PC-9 (cell line): ENCODE results near the gene ARFRP1. TPM values are rescaled to one million over a fixed set of nuclear protein-coding genes. Genes with fewer than 3 reads are reported as not detected.

Experiments used
- BruUV-seq: library from RNA; stranded (reverse); fragments of 400-500 nt; replicated peaks from 2 replicates; lab custom pipeline; 2021; lab: Mats Ljungman, UMichigan
- CTCF ChIA-PET: fragments of 300-600 bp; sonication (Branson Sonifier 250); formaldehyde crosslinking; loops from one replicate; lab custom pipeline; 2022; ENCODE audit warnings: antibody characterized with exemption; lab: Charles Lee
- POLR2A ChIA-PET: fragments of 300-600 bp; sonication (Branson Sonifier 250); formaldehyde crosslinking; loops from one replicate; lab custom pipeline; 2022; ENCODE audit warnings: antibody characterized with exemption; ENCODE audit not compliant: unreplicated experiment; lab: Charles Lee
- DNase-seq, 2 experiments: peaks; one replicate each; pipeline versions ENCODE4 v3.0.0 to v3.0.0-alpha.2; 2015 to 2022; ENCODE audit warnings: mixed read lengths in 1 of 2
- H2AFZ ChIP-seq: fragments of 200-600 bp; sonication (generic); 2 replicates; pipeline ENCODE4 v1.8.1; 2017; ENCODE audit warnings: antibody characterized with exemption
- H3F3A ChIP-seq: fragments of 200-600 bp; sonication (generic); 2 replicates; pipeline ENCODE4 v1.8.1; 2017; ENCODE audit warnings: antibody characterized with exemption, mild to moderate bottlenecking, low read depth; ENCODE audit not compliant: insufficient read depth
- H3K27ac ChIP-seq: fragments of 200-600 bp; sonication (generic); 2 replicates; pipeline ENCODE4 v1.6.1; 2016; ENCODE audit warnings: mixed run types
- H3K27me3 ChIP-seq: fragments of 200-600 bp; sonication (generic); 2 replicates; pipeline ENCODE4 v1.6.1; 2016; ENCODE audit warnings: low read depth, mixed run types; ENCODE audit not compliant: insufficient read depth
- H3K36me3 ChIP-seq: fragments of 200-600 bp; sonication (generic); 2 replicates; pipeline ENCODE4 v1.6.1; 2016; ENCODE audit warnings: low read depth, mixed run types
- H3K4me1 ChIP-seq: fragments of 200-600 bp; sonication (generic); replicated peaks from 2 replicates; pipeline ENCODE4 v1.6.1; 2016; ENCODE audit warnings: mixed run types; ENCODE audit not compliant: insufficient read depth
- H3K4me2 ChIP-seq: fragments of 200-600 bp; sonication (generic); 2 replicates; pipeline ENCODE4 v1.6.1; 2017; ENCODE audit warnings: mixed run types
- H3K4me3 ChIP-seq: fragments of 200-600 bp; sonication (generic); 2 replicates; pipeline ENCODE4 v1.6.1; 2016; ENCODE audit warnings: mixed run types
- H3K79me2 ChIP-seq: fragments of 200-600 bp; sonication (generic); 2 replicates; pipeline ENCODE4 v1.6.1; 2017; ENCODE audit warnings: low read depth, mixed run types
- H3K9me2 ChIP-seq: fragments of 200-600 bp; sonication (generic); 2 replicates; pipeline ENCODE4 v1.8.1; 2017; ENCODE audit warnings: mild to moderate bottlenecking; ENCODE audit not compliant: insufficient read depth
- H3K9me3 ChIP-seq: fragments of 200-600 bp; sonication (generic); 2 replicates; pipeline ENCODE4 v1.8.1; 2016; ENCODE audit warnings: low read depth; ENCODE audit not compliant: insufficient read depth
- H4K20me1 ChIP-seq: fragments of 200-600 bp; sonication (generic); 2 replicates; pipeline ENCODE4 v1.8.1; 2017; ENCODE audit not compliant: insufficient read depth
- EZH2 ChIP-seq: fragments of 200-600 bp; sonication (generic); IDR thresholded peaks from 2 replicates; pipeline ENCODE4 v1.8.0; 2017; ENCODE audit warnings: antibody characterized with exemption, low read depth
- intact Hi-C: fragments of 100-400 bp; cut with micrococcal nuclease; formaldehyde crosslinking; loops from one replicate; pipeline ENCODE4 v1.10.0; 2022; ENCODE audit not compliant: unreplicated experiment
- total RNA-seq: library from RNA; stranded (reverse); gene quantifications from 2 replicates; pipeline ENCODE4 v1.2.3, GENCODE V29; 2021
- TF ChIP-seq, protein P1 (sequence below): fragments of 200-600 bp; sonication (generic); conservative IDR thresholded peaks from 2 replicates; pipeline ENCODE4 v1.6.1; 2017; ENCODE audit warnings: mixed run types, antibody characterized with exemption, mild to moderate bottlenecking, moderate library complexity

ARFRP1 gene
- total RNA-seq, 1 experiment from 2014 or later, result 59.1 TPM

GRCh38 chr20:63749597-63750508 is 42.1 kb upstream of the ARFRP1 start:
- Histone ChIP-seq H2AFZ (no peak overlapping the region), H3K36me3 (no peaks in the 10 kb centered on the region), H3K27me3 (no peaks in the 10 kb centered on the region), H3K4me3 (no peak overlapping the region), H3F3A (peaks cover 22% of the 10 kb centered on the region; the same call in 1 of the 2 replicates), H3K9me2 (no peaks in the 10 kb centered on the region), H3K79me2 (no peaks in the 10 kb centered on the region), H3K27ac (no peak overlapping the region), H4K20me1 (0 out of 2 replicates have a peak, but pooled peaks cover 5% of the 10 kb centered on the region), H3K4me2 (no peak overlapping the region), H3K4me1 (no peaks in the 10 kb centered on the region), H3K9me3 (no peaks in the 10 kb centered on the region)
- POLR2A ChIA-PET, result interaction anchor here (0.9 kb wide), 1 partner anchor 213 kb away, joined by 3 read pairs; no protein-coding TSS in a partner anchor
- TF ChIP-seq EZH2, result no peak
- TF ChIP-seq, protein P1, sequence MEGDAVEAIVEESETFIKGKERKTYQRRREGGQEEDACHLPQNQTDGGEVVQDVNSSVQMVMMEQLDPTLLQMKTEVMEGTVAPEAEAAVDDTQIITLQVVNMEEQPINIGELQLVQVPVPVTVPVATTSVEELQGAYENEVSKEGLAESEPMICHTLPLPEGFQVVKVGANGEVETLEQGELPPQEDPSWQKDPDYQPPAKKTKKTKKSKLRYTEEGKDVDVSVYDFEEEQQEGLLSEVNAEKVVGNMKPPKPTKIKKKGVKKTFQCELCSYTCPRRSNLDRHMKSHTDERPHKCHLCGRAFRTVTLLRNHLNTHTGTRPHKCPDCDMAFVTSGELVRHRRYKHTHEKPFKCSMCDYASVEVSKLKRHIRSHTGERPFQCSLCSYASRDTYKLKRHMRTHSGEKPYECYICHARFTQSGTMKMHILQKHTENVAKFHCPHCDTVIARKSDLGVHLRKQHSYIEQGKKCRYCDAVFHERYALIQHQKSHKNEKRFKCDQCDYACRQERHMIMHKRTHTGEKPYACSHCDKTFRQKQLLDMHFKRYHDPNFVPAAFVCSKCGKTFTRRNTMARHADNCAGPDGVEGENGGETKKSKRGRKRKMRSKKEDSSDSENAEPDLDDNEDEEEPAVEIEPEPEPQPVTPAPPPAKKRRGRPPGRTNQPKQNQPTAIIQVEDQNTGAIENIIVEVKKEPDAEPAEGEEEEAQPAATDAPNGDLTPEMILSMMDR, result no peak
- CTCF ChIA-PET, result interaction anchor here (0.6 kb wide), 1 partner anchor 44 kb away, joined by 4 read pairs; no protein-coding TSS in a partner anchor
- intact Hi-C loops, result no loop called here
- DNase-seq, result no peak
- BruUV-seq, result no TSS peak

DNA sequence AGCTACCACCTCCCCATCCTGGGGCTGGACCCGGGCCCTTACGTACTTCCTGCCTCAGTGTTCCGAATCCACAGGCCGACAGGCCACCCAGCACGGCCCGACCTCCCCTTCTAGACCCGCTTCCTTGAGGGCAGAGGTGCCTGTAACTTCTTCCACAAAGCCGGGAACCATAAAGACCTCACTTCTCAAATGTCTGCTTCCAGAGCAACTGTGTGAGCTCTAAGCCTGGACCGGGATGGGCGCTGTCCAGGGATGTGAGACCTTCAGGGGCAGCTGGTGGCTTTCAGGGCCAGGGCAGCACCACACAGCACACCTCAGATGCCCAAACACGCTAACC is 41.1 kb upstream of the ARFRP1 start:
- H3K9me3 ChIP-seq, result no peaks in the 10 kb centered on the region
- H3K9me2 ChIP-seq, result no peaks in the 10 kb centered on the region
- H3K4me3 ChIP-seq, result no peak overlapping the region
- H2AFZ ChIP-seq, result no peak overlapping the region
- intact Hi-C loops, result no loop called here
- CTCF ChIA-PET, result no interaction called here
- peaks cover 31% of the 10 kb centered on the region; the same call in 1 of the 2 replicates for H3F3A ChIP-seq
- TF ChIP-seq, protein P1, result no peak
- no peak for TF ChIP-seq EZH2
- DNase-seq, result no peak
- no peaks in the 10 kb centered on the region for H3K79me2 ChIP-seq
- POLR2A ChIA-PET, result no interaction called here
- no peaks in the 10 kb centered on the region for H3K36me3 ChIP-seq
- no TSS peak for BruUV-seq
- no peaks in the 10 kb centered on the region for H3K27me3 ChIP-seq
- 0 out of 2 replicates have a peak, but pooled peaks cover 5% of the 10 kb centered on the region for H4K20me1 ChIP-seq
- no peak overlapping the region for H3K27ac ChIP-seq
- H3K4me1 ChIP-seq, result no peaks in the 10 kb centered on the region
- H3K4me2 ChIP-seq, result no peak overlapping the region

DNA sequence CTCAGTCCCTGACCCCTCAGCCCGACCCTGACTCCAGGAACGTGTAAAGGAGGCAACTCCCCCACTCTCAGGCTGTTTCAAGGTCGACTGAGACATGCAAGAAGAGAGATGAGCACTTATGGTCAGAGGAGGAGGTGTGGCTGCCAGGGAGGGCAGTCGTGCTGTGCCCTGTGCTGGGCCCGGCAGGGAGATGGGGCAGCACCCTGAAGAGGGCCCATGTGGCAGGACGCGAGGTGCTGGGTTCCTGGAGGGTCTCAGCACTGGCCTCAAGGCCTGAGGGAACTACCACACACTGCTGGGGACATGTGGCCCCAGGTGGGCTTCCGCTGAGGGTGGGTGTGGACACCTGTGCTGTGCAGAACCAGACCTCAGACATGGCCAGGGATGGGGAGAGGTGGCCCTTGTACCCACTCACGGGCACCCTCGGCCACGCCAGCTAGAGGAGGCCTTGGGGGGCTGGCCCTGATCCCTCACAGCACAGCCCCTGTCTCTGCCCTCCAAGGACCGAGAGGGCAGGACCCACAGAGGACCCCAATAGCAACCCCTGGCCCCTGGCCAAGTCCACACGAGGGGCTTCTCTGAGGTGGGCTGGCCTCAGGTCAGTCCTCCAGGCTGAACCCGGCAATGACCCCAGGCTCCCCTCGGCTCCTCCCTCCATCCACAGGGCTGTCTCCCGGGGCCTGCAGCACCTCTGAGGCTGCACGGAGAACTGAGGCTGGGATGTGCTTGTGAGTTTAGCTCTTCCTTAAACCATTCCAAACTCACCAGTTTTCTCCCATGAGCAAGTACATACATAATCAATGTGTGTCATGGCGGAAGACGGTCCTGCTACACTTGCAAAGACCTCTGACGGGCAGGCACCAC is 40.5 kb upstream of the ARFRP1 start:
- POLR2A ChIA-PET, result interaction anchor here (0.5 kb wide), 1 partner anchor 1049 kb away, joined by 4 read pairs; no protein-coding TSS in a partner anchor
- H3K4me1 ChIP-seq, result no peaks in the 10 kb centered on the region
- no peak overlapping the region for H2AFZ ChIP-seq
- no peaks in the 10 kb centered on the region for H3K79me2 ChIP-seq
- BruUV-seq, result no TSS peak
- intact Hi-C loops, result no loop called here
- TF ChIP-seq, protein P1, result no peak
- no peak overlapping the region for H3K4me3 ChIP-seq
- H4K20me1 ChIP-seq, result 0 out of 2 replicates have a peak, but pooled peaks cover 5% of the 10 kb centered on the region
- H3K36me3 ChIP-seq, result no peaks in the 10 kb centered on the region
- H3K9me3 ChIP-seq, result no peaks in the 10 kb centered on the region
- H3K9me2 ChIP-seq, result no peaks in the 10 kb centered on the region
- H3K27me3 ChIP-seq, result no peaks in the 10 kb centered on the region
- H3F3A ChIP-seq, result peaks cover 37% of the 10 kb centered on the region; the same call in 1 of the 2 replicates
- H3K4me2 ChIP-seq, result no peak overlapping the region
- CTCF ChIA-PET, result no interaction called here
- DNase-seq, result no peak
- H3K27ac ChIP-seq, result no peak overlapping the region
